Gastrocnemius medialis (tissue), 4 donors: ENCODE data around the gene PDLIM7.

ENCODE experiments used
- CTCF ChIP-seq, 5 experiments: fragments of 450-650 bp in 3 of 5; fragments of 200-600 bp in 2 of 5; sonication (generic) in 2 of 5; IDR thresholded peaks in 4 of 5; conservative IDR thresholded peaks in 1 of 5; 1 replicate in 4 of 5; 2 replicates in 1 of 5; pipeline ENCODE4 v1.5.1; 2016 to 2019; ENCODE audit warnings: antibody characterized with exemption in 5 of 5, mild to moderate bottlenecking in 3 of 5, moderate library complexity in 3 of 5
- POLR2A ChIP-seq, 2 donors: fragments of 450-650 bp; IDR thresholded peaks; one replicate each; pipeline ENCODE4 v1.6.1; 2017; ENCODE audit warnings: antibody characterized with exemption in 2 of 2, mild to moderate bottlenecking in 2 of 2, moderate library complexity in 2 of 2

GRCh38 chr5:177434437-177434836, 63.0 kb downstream of the PDLIM7 start:
- no peak for TF ChIP-seq CTCF (IDR thresholded peaks at IDR 0.05 in 4 of 5, conservative IDR thresholded peaks at IDR 0.05 in 1 of 5)
- TF ChIP-seq POLR2A (IDR thresholded peaks at IDR 0.05) = no peak
